ENCODE data around the gene PCDHGC3.

Gene PCDHGC3

DNA sequence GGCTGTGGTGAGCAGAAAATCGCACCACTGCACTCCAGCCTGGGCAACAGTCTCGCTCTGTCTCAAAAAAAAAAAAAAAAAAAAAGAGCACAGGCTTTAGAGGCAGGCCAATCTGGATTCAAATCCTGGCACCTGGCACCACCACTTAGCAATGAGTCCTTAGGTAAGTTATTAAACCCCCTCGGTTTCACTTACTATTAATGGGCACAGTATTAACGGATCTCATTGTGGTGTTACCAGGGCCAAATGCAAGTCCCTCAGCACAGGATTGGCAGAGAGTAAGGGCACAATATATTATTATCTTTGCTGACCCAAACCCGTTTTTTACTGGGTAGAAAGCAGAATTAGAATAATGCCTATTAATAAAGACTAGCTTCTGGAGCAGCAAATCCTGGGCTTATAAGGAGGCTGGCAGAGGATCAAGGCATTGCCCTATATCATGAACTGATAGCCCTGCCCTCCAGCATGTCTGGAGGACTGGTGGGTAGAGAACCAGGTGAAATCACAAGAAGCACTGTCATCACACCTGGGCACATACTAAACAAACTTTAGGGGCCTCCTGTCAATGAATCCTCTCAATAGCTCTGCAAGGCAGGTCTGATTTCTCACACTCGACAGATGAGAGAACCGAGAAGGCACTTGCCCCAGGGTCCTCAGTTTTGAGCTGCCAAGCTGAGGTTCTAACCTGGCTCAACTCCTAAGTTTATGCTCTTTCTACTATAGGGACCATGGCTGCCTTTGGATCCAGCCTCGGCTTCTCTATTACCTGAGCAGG is 30.8 kb downstream of the PCDHGC3 start:
- peaks cover 27% of the 10 kb centered on the region for H3F3A ChIP-seq (ENCODE audit: insufficient read depth, low read length)
- no peaks in the 10 kb centered on the region for H3K27me3 ChIP-seq (replicated peaks; ENCODE audit: insufficient read depth, low read length)
- H3K79me2 ChIP-seq (ENCODE audit: low read length): 0 out of 2 replicates have a peak, but pooled peaks cover 6% of the 10 kb centered on the region
- H3K9me2 ChIP-seq (replicated peaks; ENCODE audit: insufficient read depth, low read length): no peaks in the 10 kb centered on the region
- peak overlapping the region; percentile 5; the same call in 1 of the 2 replicates for H3K9ac ChIP-seq (ENCODE audit: low read length)
- H3K27ac ChIP-seq (ENCODE audit: low read length): peak overlapping the region; percentile 83; the same call in 1 of the 2 replicates
- peak; percentile 30 for DNase-seq
- H2AFZ ChIP-seq (ENCODE audit: low read length): no peak overlapping the region; the same call in 1 of the 2 replicates
- H3K9me3 ChIP-seq (replicated peaks; ENCODE audit: insufficient read depth, low read length): no peaks in the 10 kb centered on the region
- H3K36me3 ChIP-seq (replicated peaks; ENCODE audit: insufficient read depth, low read length): no peaks in the 10 kb centered on the region
- H3K4me3 ChIP-seq (ENCODE audit: low read length): no peak overlapping the region
- H3K4me1 ChIP-seq (ENCODE audit: low read length): peaks cover 41% of the 10 kb centered on the region
- no peak for TF ChIP-seq EZH2 (optimal IDR thresholded peaks at IDR 0.05; ENCODE audit: low read depth, low read length)
- no peak for TF ChIP-seq EZH2phosphoT487 (IDR thresholded peaks at IDR 0.05; ENCODE audit: low read length)
- TF ChIP-seq, protein P1, sequence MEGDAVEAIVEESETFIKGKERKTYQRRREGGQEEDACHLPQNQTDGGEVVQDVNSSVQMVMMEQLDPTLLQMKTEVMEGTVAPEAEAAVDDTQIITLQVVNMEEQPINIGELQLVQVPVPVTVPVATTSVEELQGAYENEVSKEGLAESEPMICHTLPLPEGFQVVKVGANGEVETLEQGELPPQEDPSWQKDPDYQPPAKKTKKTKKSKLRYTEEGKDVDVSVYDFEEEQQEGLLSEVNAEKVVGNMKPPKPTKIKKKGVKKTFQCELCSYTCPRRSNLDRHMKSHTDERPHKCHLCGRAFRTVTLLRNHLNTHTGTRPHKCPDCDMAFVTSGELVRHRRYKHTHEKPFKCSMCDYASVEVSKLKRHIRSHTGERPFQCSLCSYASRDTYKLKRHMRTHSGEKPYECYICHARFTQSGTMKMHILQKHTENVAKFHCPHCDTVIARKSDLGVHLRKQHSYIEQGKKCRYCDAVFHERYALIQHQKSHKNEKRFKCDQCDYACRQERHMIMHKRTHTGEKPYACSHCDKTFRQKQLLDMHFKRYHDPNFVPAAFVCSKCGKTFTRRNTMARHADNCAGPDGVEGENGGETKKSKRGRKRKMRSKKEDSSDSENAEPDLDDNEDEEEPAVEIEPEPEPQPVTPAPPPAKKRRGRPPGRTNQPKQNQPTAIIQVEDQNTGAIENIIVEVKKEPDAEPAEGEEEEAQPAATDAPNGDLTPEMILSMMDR (IDR thresholded peaks at IDR 0.05; ENCODE audit: low read length): no peak
- no peaks in the 10 kb centered on the region for H4K20me1 ChIP-seq (ENCODE audit: insufficient read depth, low read length)
- peak overlapping the region; percentile 74; the same call in 1 of the 2 replicates for H3K4me2 ChIP-seq (ENCODE audit: low read depth, low read length)

DNA sequence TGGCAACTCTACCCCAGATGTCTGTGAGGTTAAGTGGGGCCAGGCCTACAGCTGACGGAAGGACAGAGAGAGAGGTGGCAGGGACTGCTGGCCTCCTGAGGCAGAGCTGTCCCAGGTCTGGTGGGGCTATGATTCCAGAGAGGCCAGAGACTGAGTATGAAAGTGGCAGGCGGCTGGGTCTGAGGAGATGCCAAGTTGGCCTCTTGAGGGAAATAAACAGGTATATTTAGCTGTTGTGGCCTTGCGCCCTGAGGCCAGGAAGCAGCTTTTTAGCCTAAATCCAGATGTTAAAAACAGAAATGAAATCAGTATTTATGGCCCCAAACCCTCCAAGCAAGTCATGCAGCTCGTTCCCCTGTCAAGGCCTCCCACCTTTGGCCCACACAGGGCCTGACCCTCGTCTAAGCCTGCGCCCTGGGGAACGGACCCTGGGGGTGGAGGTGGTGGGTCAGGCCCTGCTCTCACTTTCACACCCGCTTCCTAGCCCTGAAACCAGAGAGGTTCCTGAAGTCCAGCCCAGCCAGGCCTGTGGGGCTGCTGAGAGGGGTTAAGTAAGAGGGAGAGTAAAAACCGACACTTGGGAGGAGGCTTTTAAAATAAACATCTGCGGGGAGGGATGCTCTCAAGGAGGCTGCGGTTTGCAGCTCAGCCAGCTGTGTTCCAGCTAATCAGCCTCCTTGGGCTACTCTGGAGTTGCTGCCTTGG is 31.8 kb downstream of the PCDHGC3 start:
- DNase-seq: peak; percentile 46
- Histone ChIP-seq H3K4me3 (ENCODE audit: low read length) (0 out of 2 replicates have a peak overlapping the region, but pooled peaks have one; percentile 20), H3K9me3 (replicated peaks; ENCODE audit: insufficient read depth, low read length) (no peaks in the 10 kb centered on the region), H3K9me2 (replicated peaks; ENCODE audit: insufficient read depth, low read length) (no peaks in the 10 kb centered on the region), H3K27ac (ENCODE audit: low read length) (peak overlapping the region; percentile 83), H3K79me2 (ENCODE audit: low read length) (0 out of 2 replicates have a peak, but pooled peaks cover 6% of the 10 kb centered on the region), H3K36me3 (replicated peaks; ENCODE audit: insufficient read depth, low read length) (no peaks in the 10 kb centered on the region), H3F3A (ENCODE audit: insufficient read depth, low read length) (peaks cover 27% of the 10 kb centered on the region), H3K4me2 (ENCODE audit: low read depth, low read length) (peak overlapping the region; percentile 74), H3K9ac (ENCODE audit: low read length) (peak overlapping the region; percentile 34; the same call in 1 of the 2 replicates), H2AFZ (ENCODE audit: low read length) (peak overlapping the region; percentile 46; the same call in 1 of the 2 replicates), H4K20me1 (ENCODE audit: insufficient read depth, low read length) (no peaks in the 10 kb centered on the region), H3K27me3 (replicated peaks; ENCODE audit: insufficient read depth, low read length) (no peaks in the 10 kb centered on the region), H3K4me1 (ENCODE audit: low read length) (peaks cover 48% of the 10 kb centered on the region)
- TF ChIP-seq EZH2 (optimal IDR thresholded peaks at IDR 0.05; ENCODE audit: low read depth, low read length): no peak
- no peak for TF ChIP-seq EZH2phosphoT487 (IDR thresholded peaks at IDR 0.05; ENCODE audit: low read length)
- TF ChIP-seq, protein P1 (IDR thresholded peaks at IDR 0.05; ENCODE audit: low read length): no peak

DNA sequence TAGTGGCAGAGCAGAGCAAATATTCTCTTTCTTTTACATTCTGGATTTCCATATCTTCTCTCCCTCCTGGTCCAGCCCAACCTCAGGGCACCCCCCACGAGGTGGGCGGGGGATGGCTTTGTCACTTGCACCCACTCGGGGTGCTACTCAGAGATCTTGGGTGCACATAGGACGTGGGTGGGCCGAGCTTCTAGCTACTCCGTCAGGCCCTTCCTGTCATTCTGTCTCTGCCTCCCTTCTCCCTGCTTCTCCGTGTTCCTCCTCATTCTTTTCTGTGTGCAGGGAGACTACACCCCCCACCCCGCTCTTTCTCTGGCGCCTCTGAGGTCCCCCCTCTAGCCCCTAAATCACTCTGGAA is 32.7 kb downstream of the PCDHGC3 start:
- Histone ChIP-seq H3K36me3 (replicated peaks; ENCODE audit: insufficient read depth, low read length) (no peaks in the 10 kb centered on the region), H3K9ac (ENCODE audit: low read length) (peak overlapping the region; percentile 34; the same call in 1 of the 2 replicates)

More for the DNA sequence above, 32.7 kb downstream of the PCDHGC3 start:
- Histone ChIP-seq H3K9me2 (replicated peaks; ENCODE audit: insufficient read depth, low read length) (no peaks in the 10 kb centered on the region), H3K4me3 (ENCODE audit: low read length) (0 out of 2 replicates have a peak overlapping the region, but pooled peaks have one; percentile 20), H4K20me1 (ENCODE audit: insufficient read depth, low read length) (no peaks in the 10 kb centered on the region), H3K27me3 (replicated peaks; ENCODE audit: insufficient read depth, low read length) (no peaks in the 10 kb centered on the region), H3F3A (ENCODE audit: insufficient read depth, low read length) (peaks cover 29% of the 10 kb centered on the region), H3K4me1 (ENCODE audit: low read length) (peaks cover 48% of the 10 kb centered on the region), H2AFZ (ENCODE audit: low read length) (no peak overlapping the region), H3K79me2 (ENCODE audit: low read length) (0 out of 2 replicates have a peak, but pooled peaks cover 6% of the 10 kb centered on the region), H3K27ac (ENCODE audit: low read length) (peak overlapping the region; percentile 83), H3K9me3 (replicated peaks; ENCODE audit: insufficient read depth, low read length) (no peaks in the 10 kb centered on the region), H3K4me2 (ENCODE audit: low read depth, low read length) (peak overlapping the region; percentile 74)
- DNase-seq: no peak
- no peak for TF ChIP-seq EZH2phosphoT487 (IDR thresholded peaks at IDR 0.05; ENCODE audit: low read length)

All from MM.1S (cell line).